ENCODE data around the gene KCNMA1.

KCNMA1 gene

DNA sequence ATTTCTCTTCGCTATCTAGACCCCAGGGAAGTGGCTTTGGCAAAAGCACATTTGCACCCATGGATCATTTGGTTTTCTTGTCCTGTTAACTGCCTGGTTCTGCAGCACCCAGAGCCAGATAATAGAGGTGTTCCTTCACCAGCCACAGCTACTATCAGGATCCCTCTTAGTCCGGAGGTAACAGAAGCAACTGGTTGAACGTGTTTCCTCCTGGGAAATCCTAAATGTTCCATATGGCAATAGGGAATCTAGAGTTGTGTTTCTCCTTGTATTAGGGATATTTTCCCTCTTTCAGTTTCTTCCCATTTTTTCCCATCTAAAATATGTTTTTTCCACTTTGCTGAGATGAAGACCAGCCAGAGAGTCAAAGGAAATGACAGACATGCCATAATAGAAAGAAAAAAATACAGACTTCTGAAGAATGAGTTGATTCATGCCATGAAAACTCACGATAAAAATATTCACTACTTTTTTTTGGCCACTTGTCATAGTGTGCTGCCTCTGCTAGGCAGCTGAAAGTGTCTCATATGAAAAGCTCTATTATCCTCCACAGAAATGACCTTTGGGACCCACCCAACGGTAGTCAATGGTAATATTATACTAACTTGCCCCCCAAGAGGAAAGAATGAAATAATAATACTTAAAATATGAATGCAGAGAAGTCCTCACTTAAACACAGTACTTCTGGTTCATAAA is 472.8 kb downstream of the KCNMA1 start:
- no peak for DNase-seq

DNA sequence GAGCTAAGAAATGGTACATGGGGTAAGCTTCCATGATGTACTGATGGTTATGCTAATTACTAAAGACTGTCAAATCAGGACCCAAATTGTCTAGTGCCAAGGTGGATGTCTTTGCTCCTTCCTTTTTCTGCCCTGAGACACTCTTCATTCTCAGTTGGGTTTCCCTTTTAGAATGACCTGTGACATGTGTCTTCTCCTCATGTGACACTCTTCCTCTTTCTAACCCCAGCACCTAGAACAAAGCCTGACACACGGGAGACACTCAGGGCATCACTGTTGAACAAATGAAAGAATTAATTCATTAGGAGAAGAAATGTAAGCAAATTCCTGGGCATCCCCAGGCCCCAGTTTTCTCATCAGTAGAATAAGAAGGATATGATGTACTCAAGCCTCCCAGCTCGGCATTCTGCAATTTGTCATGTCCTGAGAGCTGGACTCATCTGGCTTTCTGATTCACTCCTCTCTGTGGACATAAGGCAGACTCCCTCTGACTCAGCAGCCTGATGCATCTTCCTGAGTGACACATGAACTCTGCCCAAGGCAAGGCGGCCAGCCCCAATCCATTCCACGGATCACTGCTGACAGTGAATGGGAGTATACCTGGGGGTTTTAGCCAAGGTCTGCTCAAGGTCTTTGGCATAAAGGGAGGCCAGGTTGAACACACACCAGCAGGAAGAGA is 473.8 kb downstream of the KCNMA1 start:
- peak; percentile 79 to 85 (median 84) for DNase-seq

DNA sequence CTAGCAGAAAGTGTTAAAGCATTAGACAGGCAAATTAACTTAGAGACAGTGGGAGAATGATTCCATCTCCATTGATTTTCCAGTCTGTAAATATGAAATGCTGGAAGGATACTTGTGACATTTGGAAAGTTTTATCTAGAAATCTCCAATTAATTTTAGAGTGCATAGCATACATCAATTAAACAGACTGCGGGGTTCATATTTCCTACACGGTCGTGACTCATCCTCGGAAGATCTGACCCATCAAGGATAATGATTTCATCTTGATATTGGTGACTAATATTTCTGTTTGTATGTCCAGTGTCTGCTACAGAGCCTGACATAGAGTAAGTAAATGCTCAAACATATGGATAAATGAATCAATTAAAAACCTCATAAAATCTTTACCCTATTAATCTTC is 474.9 kb downstream of the KCNMA1 start:
- DNase-seq = peak in 1 of 3 donors; percentile 21

DNA sequence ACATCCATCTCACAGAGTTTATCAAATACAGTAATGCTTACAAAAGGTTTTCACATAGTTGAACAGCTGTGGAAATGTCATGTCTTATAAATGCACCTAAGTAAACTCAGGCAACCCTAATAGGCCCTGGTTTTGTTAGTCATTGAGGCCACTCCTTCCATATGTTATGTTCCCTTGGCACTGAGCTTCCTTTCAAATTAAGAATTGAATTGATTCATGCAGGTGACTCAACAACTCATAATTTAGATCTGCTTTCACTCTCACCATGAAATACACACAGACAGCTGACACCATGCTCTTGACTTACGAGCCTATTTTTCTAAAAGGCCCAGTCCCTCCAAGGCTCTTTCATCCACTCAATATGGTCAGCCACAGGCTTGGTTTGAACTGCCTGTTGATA is 476.9 kb downstream of the KCNMA1 start:
- peak in 1 of 3 donors; percentile 13 for DNase-seq

DNA sequence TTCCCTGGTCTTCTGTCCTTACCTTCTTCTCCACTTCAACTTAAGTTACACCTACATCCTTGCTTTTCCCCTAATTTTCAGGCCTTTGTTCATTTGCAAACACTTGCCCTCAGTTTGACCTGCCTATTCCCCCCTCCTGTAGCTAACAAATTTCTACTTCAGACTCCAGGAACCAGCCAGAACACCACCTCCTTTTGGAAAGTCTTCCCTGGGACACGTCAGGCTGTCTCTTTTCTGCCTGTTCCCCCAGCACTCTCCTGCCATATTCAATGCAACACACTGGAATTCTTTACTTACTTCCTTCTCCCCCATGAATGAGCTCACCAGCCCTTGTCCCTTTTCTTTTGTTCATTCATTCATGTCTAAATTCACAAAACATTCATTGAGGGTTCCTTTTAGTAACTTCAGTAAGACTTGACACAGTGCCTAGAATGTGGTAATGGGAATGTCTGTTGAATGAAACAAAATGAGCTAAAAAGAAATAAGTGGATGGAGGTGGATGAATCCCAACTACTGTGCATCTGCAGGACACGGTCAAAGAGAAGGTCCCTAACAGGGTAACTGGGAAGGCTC is 478.0 kb downstream of the KCNMA1 start:
- no peak for DNase-seq

DNA sequence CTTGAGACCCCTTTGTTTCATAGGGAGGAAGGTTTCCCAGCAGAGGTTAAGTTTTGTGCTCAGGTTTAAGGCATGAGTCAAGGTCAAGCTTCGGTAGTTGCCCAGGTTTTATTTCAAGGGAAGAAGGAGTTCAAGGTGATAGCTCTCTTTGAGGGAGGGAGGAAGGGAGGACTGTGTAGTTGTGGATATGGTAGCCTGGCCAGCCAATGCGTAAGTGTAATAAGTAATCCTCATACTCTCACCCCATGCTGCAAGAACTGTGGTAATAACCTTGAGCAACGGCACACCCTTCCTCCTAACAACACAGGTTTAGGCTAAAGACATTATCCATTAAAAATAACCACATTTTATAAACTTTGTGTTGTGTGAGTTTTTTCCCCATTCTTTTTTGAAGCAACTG is 478.9 kb downstream of the KCNMA1 start:
- no peak for DNase-seq

DNA sequence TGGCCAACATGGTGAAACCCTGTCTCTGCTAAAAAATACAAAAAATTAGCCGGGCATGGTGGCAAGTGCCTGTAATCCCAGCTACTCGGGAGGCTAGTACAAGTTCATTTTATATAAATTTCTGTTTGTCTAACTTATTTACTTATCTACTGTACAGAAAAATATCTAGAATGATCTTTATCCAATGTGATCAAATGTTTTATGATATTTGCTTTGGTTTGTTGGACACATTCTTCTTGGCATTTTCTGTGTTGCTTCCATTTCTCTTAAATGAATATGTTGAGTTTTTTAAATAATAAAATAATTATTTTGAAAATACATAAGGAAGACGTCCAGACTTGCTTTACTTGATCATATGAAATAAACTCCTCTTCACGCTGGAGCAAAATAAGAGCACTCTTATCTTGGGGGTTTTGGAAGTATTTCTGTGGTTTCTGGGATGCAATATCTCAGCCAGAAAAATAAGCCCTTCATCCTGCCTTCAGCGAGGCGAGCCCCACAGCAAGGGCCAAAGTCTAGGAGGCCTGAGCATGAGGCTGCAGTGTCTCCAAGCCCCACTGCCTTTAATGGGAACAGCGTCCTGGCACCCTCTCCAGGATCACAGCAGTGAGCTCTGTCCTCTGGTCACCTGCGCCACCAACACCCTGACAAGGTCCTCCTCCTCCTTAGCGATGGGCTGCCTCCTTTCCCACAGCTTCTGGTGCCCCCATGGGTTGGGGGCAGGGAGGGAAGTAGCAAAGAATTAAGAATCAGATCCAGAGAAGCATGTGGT is 480.2 kb downstream of the KCNMA1 start:
- DNase-seq = no peak

DNA sequence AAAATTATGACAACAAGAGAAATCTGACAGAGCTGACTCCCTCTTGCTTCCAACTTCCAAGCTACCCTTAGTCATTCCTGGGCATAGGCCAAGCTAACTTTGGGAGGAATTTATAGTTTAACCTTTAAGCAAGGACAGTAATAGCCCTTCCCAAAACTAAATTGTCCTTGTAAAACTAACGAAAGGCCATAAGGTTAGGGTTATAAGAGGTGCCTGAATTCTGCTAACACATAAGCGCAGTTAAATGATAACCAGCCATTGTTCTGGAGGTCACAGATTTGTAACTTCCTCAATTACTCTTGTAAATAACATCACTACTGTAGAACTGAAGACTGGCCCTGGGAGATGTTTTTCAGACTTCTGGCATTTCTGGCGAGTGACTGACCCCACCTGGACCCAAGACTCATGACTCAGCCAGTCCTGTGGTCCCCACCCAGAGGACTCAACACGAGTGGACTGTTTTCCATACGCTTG is 481.2 kb downstream of the KCNMA1 start:
- DNase-seq = no peak

DNA sequence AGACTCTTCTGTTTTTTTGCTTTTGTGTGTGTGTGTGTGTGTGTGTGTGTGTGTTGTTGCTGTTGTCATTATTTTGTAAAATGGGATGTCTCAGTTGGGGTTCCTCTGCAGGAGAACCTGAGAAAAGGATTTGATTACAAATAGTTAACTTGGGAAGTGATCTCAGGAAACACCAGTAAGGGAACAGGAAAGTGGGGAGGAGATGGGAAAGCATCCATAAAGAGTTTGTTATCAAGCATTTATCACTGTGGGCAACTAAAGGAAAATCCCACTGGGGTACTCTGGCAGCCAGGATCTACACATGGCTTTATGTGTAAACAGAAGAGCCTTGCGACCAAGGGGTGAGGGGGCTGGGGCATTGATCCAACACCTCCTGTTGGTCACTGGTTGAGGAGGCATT is 485.4 kb downstream of the KCNMA1 start:
- DNase-seq = no peak

DNA sequence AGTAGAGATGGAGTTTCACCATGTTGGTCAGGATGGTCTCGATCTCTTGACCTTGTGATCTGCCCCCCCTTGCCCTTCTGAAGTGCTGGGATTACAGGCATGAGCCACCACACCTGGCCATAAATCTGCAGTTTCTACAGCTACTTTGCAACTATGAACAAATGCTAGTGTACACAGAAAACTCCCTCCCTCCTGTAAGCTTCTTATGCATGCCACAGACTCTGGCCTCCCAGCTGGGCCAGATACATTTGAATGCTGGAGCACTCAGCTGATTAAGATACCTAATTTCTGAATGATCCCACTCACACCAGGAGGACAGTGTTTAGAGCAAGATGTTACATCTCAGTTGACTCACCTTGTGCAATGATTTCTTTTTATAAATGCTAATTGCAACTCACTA is 486.2 kb downstream of the KCNMA1 start:
- DNase-seq = no peak

DNA sequence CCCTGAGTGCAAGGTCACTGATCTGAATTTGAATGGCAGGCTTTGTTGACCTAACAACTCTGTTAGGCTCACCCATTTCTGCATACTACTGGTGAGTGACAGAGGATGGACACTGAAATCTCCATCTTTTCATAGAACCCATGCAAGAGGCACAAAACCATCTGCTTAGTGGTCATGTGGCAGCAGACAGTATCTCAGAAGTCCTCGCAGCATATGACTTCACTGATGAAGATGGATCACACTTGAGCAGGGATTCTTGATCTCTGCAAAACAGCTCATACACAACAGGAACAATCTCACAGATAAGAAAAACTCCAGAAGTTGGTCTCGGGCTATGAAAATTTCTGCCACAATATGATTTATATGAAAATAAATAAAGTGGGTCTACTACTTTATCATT is 487.9 kb downstream of the KCNMA1 start:
- DNase-seq = no peak

DNA sequence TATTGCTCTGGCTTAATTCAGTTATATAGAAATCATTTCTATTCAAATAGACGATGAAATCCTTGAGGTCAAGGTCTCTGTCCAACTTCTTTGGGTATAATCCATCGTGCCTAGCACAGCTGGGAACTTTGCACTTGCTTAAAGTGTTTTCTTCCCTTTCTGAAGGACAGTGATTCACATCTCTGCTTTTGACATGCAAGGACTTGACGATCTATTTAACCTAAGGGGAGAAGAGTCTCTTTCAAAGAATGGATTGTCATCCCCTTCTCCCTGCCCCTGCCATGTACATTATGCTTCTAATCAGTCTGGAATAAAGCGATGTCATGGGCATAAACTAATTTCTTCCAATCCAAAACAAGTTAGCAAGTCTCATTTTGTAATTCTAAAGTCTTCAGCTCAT is 488.6 kb downstream of the KCNMA1 start:
- DNase-seq = no peak

DNA sequence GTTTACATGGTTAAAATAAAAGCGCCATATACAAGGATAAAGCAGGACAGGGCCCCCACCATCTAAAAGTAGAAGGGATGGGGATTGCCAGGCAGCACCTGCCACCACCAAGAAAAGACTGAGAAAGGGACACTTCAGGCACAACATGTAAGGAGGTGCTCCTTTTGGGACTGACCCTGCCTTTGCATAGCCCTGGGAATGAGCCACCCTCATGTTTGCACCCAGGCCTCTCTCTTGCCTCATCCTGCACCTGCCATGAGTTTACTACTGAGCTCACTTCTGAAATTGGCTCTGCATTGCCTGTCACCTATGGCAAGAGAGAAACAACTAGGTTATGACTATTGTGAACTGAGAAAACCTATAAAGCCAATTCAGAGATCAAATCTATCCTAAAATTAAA is 489.7 kb downstream of the KCNMA1 start:
- DNase-seq = no peak

DNA sequence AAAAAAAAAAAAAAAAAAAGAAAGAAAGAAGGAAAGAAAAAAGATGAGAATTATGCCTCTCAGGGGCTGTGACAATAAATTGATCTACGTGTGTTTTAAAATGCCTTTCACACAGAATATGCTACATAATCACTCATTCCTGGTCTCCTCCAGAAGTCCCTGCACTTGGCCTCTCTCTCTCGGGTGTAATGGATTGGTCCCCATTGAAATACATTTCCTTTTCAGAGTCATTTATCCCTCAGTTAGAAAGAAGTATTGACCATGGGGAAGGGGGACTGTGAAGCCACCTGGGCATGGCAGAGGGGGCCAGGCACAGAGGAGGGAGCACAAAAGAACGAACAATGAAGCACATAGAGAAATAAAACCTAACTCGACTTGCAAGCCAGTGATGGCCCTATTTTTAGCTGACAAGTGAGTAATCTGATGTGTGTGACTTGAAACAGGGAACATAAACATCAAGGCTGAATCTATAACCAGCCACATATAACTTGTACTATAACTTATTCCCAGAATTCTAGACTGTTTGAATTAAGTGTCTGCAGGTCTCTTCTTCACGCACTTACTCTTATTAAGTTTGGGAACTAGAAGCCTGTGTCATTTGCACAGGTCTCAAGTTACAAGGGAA is 490.8 kb downstream of the KCNMA1 start:
- no peak for DNase-seq

DNA sequence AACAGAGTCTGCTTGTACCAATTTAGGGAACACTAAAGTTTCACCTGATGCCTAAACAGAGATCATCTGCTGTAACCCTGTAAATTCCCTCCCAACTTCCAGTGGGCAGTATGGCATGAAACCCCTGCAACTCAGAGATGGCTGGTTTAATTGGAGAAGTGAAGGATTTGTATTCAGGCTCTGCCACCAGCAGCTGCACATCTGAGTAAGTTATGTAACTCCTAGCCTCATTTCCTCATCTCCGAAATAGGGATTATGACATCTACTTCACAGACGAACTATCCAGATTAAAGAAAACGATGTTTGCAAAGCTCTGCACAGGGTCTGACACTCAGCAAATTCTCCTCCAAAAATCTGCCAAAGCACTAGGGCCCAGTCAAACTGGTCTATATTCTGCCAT is 493.0 kb downstream of the KCNMA1 start:
- DNase-seq = peak in 2 of 3 donors; percentile 21 to 39

DNA sequence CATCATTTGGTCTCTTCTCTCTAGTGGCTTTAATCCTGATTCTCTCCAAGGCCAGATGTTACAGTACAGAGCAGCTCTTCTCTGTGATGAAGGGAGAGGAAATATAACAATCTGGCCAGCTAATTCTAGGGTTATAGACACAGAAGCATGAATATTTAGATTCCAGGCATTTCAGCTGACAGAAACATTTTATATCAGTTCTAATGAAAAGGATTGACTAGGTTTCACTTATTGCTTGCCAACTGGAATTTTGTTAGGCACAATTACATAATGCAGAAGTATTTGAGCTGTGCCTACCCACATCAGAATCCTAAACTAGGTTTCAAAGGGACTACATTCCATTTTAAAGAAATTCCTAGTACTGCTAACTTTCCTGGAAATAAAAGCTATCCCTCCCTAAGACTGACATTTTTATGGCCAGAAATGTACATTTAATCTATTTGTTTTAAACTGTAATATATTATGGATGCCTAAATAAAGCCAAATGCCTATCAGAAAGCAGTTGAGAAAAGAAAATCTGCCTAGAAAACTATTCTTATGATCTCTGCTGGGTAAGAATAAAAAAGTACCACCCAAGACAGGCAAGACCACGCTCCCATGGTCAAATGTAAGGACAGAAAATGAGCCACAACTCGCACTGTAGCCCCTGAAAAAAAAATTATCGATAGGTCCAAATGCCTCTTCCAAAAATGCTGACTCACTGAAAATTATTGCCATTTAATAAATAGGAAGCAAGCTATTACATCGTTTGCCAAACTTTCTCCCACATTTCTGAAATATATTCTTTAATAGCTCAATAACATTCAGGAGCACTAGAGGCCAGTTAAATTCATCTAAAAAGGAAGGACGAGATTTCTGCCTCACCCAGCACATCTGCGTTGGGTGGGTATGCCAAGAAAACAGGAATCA is 498.1 kb downstream of the KCNMA1 start:
- no peak for DNase-seq

DNA sequence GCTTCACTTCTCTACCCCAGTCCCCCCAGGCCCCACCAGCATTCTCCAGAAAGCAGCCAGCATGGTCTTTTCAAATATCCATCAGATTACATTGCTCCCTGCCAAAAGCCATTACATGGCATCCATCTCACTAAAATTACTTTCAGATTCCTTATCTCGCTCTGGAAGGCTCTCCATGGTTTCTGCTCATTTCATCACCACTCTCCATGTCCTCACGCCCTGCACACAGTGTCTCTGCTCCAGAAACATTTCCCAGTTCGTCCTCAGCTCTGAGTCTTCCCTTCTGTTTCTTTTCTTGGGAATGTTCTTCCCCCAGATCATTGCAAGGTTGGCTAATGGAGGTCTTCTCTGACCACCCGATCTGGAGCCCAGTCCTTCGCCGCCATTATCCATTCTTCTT is 499.1 kb downstream of the KCNMA1 start:
- no peak for DNase-seq

DNA sequence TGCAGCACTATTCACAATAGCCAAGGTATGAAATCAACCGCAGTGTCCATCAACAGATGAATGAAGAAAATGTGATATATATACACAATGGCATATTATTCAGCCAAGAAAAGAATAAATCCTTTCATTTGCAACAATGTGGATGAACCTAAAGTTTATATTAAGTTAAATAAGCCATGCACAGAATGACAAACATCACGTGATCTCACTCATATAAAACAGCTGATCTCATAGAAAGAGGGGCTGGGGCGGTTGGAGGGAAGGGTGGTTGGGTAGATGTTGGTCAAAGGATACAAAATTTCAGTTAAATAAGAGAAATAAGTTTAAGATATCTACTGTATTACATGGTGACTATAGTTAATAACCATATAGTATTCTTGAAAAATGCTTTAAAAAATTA is 502.1 kb downstream of the KCNMA1 start:
- no peak for DNase-seq

DNA sequence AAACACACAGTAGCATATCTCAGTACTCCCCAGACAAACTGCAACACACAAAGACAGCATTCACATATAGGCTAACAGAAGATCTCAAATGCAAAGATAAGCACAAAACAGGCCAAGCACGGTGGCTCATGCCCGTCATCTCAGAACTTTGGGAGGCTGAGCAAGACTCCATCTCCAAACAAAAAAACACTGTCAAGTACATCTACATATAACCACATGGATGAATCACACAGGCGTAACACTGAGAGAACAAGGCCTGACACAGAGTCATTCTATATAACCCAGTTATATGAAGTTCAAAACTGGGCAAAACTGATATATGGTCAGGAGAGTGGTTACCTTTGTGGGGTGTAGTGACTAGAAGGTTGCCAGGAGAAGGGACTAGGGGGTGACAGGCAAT is 506.4 kb downstream of the KCNMA1 start:
- no peak for DNase-seq

DNA sequence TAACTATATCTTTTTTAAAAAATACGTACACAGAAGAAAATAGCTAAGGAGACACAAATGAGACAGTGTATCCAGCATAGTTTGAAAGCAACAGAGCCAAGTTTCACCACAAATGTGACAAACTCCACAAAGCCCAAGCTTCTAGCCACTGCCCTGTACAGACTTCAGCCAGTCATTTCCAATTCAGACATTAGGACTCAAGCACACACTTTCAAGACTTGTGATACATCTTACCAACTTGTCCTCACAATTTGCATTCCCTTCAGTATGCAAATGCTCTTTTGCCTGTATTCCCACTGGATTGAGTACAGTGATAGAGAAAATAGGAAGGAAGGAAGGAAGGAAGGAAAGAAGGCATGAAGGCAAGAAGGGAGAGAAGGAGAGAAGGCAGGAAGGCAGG is 510.4 kb downstream of the KCNMA1 start:
- no peak for DNase-seq

DNA sequence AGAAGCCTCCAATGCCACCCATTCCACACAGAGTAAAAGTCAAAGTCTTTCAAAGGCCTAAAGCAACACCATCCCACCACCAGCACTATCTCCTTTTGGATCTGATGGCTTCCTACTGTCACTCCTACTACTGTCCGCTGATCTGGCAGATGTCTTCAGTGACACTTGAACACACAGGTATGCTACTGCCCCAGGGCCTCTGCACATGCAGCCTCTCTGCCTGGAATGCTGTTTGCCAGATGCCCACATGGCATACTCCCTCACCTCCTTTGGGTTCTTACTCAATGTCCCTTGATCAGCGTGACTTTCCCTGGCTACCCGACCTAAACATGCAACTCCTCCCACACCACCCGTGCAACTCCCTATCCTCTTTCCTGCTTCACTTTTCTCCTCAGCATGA is 512.4 kb downstream of the KCNMA1 start:
- DNase-seq = no peak

DNA sequence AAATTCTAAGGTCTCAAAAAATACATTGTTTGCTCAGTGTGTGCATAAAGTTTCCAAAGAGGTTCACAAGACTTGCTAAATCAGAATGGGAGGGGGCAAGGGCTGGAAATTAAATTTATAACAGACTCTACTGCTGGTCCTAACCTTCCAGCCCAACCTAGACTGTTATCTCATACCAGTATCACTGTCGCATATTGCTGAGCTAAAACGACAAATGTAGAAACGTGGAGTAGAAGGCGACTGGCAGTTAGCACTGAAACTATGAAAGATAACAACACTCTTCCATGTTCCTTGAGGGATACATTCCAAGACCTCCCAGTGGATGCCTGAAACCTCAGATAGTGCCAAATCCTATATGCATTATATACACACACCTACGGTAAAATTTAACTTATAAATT is 514.3 kb downstream of the KCNMA1 start:
- DNase-seq = no peak

Measured in suppressor macrophage treated with lipopolysaccharide for 1 hour (primary cell).